GM12801 (cell line): ENCODE data around the gene SPATA46.

Experiments
- CTCF ChIP-seq: IDR thresholded peaks from one replicate; pipeline ENCODE4 v1.5.1; 2011; ENCODE audit warnings: control low read depth; ENCODE audit not compliant: insufficient read length; ENCODE audit errors: extremely low read depth

Gene SPATA46

GRCh38 chr1:162384601-162385279 is 8.1 kb upstream of the SPATA46 start:
- no peak for TF ChIP-seq CTCF

GRCh38 chr1:162384116-162384515 is 7.5 kb upstream of the SPATA46 start:
- no peak for TF ChIP-seq CTCF

DNA sequence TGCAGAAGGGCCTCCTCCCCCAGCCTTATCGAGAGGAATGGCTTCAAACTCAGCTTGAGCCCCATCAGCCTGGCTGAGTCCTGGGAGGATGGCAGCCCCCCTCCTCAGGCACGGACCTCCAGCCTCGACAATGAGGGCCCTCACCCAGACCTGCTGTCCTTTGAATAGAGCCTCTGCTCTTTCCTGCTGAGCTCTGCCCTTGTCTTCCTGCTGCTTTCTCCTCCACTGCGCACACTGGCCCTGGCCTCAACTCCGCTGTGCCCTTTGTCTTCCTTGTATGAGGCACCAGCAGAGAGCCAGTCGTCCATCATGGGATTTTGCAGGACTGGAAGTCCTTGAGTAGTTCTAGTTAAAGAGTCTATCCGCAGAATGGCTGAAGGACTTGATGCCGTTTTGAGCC is 6.9 kb upstream of the SPATA46 start:
- no peak for TF ChIP-seq CTCF

GRCh38 chr1:162383091-162383490 is 6.4 kb upstream of the SPATA46 start:
- TF ChIP-seq CTCF = no peak

DNA sequence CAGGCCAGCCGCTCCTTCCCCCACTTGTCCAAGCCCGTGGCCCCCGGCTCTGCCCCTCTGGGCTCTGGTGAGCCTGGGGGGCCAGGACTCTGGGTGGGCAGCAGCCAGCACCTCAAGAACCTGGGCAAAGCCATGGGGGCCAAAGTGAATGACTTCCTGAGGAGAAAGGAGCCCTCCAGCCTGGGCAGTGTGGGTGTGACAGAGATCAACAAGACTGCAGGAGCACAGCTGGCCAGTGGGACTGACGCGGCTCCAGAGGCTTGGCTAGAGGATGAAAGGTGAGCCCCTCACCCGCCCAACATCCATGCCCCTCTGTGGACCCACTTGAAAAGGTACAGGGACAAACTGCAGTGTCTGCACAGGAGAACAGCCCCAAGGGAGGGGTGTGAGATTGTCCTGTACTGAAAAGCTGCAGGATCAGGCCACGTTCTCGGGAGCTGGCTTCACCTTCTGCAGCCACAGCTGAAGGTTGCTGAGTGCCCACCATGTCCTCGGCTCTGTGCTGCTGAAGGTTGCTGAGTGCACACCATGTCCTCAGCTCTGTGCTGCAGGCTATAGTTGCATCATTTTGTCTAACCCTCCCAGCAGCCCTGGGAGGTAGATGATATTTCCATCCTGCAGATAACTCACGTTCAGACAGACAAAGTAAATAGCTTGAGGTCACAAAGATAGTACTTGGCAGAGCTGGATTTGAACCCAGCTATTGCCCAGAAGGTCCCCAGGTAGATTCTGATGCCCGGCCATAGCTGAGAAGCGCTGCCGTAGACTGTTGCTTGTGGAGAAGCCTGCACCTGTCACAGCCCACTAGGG is 5.5 kb upstream of the SPATA46 start:
- TF ChIP-seq CTCF = no peak

GRCh38 chr1:162381383-162381782 is 4.7 kb upstream of the SPATA46 start, which contains the start of gene C1orf226:
TSS of gene C1orf226 (plus strand) at chr1:162381728. CDS start at chr1:162381902, 174 bp downstream.
- no peak for TF ChIP-seq CTCF

- no peak for TF ChIP-seq CTCF
Observed at GRCh38 chr1:162380061-162380846, 3.6 kb upstream of the SPATA46 start.
